ENCODE data around the gene TBC1D23.

- TF ChIP-seq CTCF (IDR thresholded peaks at IDR 0.05; ENCODE audit: insufficient read depth, low read depth, low read length) (no peak), EZH2 (IDR thresholded peaks at IDR 0.05; ENCODE audit: insufficient read depth, low read length) (no peak)
Measured at GRCh38 chr3:100340527-100340926, 79.7 kb downstream of the TBC1D23 start.

All from astrocyte (in vitro differentiated cells and primary cell).